ENCODE data around the gene FCMR.
"Not testable (repeated sequence)": the region's sequence is repeated elsewhere in the genome, so short reads cannot be mapped to it uniquely, and the experiment has no call there.

FCMR gene

DNA sequence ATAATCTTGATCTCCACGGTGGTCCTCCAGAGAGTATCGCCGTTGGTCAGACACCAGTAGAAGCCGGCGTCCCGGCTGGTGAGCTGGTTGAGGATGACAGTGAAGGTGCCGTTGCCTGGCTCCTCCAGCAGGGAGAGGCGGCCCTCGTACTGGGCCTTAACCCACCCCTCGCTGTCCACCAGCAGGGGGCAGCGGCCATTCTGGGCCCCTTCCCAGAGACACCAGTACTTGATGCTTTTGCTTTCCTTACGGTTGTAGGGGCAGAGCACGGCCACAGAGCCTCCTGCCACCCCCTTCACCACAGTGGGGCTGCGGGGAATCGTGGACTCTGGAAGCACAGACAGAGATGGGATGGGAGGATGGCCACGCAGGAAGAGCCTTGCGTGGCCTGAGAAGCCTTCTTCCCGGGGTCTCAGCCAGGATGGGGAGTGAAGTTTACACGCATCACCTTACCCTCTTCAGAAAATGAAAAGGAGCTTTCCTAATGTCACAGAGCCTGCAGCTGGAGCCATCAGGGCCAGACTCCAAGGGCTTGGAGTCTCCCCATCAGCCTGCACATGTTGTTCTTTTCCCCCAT lies 13.8 kb upstream of the FCMR start:
- no peaks in the 10 kb centered on the region for H3K9me3 ChIP-seq (ENCODE audit: control insufficient read depth, low read length)
- WGBS, 2 experiments (ENCODE audit: insufficient coverage in 2 of 2): 61% methylated on average over 11 of the region's 19 CpGs
- H3K36me3 ChIP-seq (ENCODE audit: control insufficient read depth, insufficient read depth, low read length): no peaks in the 10 kb centered on the region
- H3K27ac ChIP-seq (ENCODE audit: low read depth, low read length, severe bottlenecking): no peak overlapping the region
- H3K4me3 ChIP-seq (ENCODE audit: extremely low read depth, insufficient read depth, low read length, poor library complexity, severe bottlenecking): no peak overlapping the region
- no peaks in the 10 kb centered on the region for H3K4me1 ChIP-seq (ENCODE audit: control insufficient read depth, insufficient read depth, low read length, poor library complexity, severe bottlenecking)

- WGBS, 2 experiments (ENCODE audit: insufficient coverage in 2 of 2): 45 to 63% methylated on average over 4 to 5 of the region's 8 CpGs
- no peaks in the 10 kb centered on the region for H3K9me3 ChIP-seq (ENCODE audit: control insufficient read depth, low read length)
- no peak overlapping the region for H3K4me3 ChIP-seq (ENCODE audit: extremely low read depth, insufficient read depth, low read length, poor library complexity, severe bottlenecking)
- H3K27ac ChIP-seq (ENCODE audit: low read depth, low read length, severe bottlenecking): no peak overlapping the region
- H3K36me3 ChIP-seq (ENCODE audit: control insufficient read depth, insufficient read depth, low read length): no peaks in the 10 kb centered on the region
- no peaks in the 10 kb centered on the region for H3K4me1 ChIP-seq (ENCODE audit: control insufficient read depth, insufficient read depth, low read length, poor library complexity, severe bottlenecking)
Observed at GRCh38 chr1:206933333-206933945, 11.7 kb upstream of the FCMR start.

DNA sequence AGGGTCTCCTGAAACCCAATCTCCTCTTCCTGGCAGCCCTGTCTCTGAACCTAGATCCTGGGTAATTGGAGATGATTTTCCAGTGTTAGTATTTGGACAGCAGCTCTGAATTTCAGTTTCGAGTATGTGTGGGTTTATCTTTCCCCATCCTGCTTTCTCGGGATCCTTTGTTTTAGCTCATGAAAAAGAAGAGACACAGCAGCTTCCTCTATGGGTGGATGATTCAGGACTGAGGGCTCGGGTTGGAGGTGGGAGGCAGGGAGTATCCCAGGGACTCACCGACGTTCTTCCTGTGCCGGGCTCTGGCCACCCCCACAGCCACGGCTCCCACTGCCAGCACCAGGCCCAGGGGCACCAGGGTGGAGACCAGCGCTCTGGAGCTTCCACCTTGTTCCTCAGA lies 10.4 kb upstream of the FCMR start:
- Histone ChIP-seq H3K27ac (ENCODE audit: low read depth, low read length, severe bottlenecking) (no peak overlapping the region), H3K4me3 (ENCODE audit: extremely low read depth, insufficient read depth, low read length, poor library complexity, severe bottlenecking) (no peak overlapping the region), H3K9me3 (ENCODE audit: control insufficient read depth, low read length) (no peaks in the 10 kb centered on the region), H3K4me1 (ENCODE audit: control insufficient read depth, insufficient read depth, low read length, poor library complexity, severe bottlenecking) (peaks cover 3% of the 10 kb centered on the region), H3K36me3 (ENCODE audit: control insufficient read depth, insufficient read depth, low read length) (no peaks in the 10 kb centered on the region)
- 84 to 90% methylated on average over 5 to 7 of the region's 8 CpGs for WGBS, 2 experiments (ENCODE audit: insufficient coverage in 2 of 2)

GRCh38 chr1:206931709-206932108 lies 10.0 kb upstream of the FCMR start:
- 82 to 83% methylated on average over 5 to 6 of the region's 6 CpGs for WGBS, 2 experiments (ENCODE audit: insufficient coverage in 2 of 2)
- H3K9me3 ChIP-seq (ENCODE audit: control insufficient read depth, low read length): no peaks in the 10 kb centered on the region
- H3K4me3 ChIP-seq (ENCODE audit: extremely low read depth, insufficient read depth, low read length, poor library complexity, severe bottlenecking): no peak overlapping the region
- peaks cover 3% of the 10 kb centered on the region for H3K4me1 ChIP-seq (ENCODE audit: control insufficient read depth, insufficient read depth, low read length, poor library complexity, severe bottlenecking)
- H3K36me3 ChIP-seq (ENCODE audit: control insufficient read depth, insufficient read depth, low read length): no peaks in the 10 kb centered on the region
- no peak overlapping the region for H3K27ac ChIP-seq (ENCODE audit: low read depth, low read length, severe bottlenecking)

DNA sequence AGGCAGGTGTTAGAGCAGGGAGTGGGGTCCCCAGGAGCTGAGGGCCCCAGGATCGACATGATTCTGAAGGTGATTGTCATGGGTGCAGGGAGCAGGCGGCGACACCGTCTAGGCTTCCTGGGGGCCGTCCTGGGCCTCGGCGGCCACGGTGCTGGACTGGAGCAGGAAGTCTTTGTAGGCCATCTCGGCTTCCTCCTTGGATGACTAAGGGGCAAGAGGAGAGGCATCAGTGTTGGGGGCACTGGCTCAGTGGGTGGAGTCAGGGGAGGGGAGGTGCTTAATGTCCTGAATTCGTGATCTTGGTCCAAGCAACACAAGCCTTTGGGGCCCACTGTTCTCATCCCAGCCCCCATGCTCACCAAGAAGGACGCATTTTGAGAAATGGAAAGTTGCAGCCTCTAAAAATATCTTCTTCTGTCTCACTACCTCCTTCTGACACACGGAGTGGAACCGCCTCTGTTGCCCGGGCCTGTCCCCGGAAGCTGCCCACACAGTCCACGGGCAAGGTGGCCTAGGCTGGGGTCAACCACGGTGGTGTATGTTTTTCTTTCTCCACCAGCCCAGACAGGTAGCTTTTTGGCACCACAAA lies 8.6 kb upstream of the FCMR start:
- no peak overlapping the region for H3K4me3 ChIP-seq (ENCODE audit: extremely low read depth, insufficient read depth, low read length, poor library complexity, severe bottlenecking)
- no peaks in the 10 kb centered on the region for H3K36me3 ChIP-seq (ENCODE audit: control insufficient read depth, insufficient read depth, low read length)
- no peaks in the 10 kb centered on the region for H3K9me3 ChIP-seq (ENCODE audit: control insufficient read depth, low read length)
- 91 to 98% methylated on average over 12 to 16 of the region's 17 CpGs for WGBS, 2 experiments (ENCODE audit: insufficient coverage in 2 of 2)
- H3K27ac ChIP-seq (ENCODE audit: low read depth, low read length, severe bottlenecking): no peak overlapping the region
- peaks cover 3% of the 10 kb centered on the region for H3K4me1 ChIP-seq (ENCODE audit: control insufficient read depth, insufficient read depth, low read length, poor library complexity, severe bottlenecking)

DNA sequence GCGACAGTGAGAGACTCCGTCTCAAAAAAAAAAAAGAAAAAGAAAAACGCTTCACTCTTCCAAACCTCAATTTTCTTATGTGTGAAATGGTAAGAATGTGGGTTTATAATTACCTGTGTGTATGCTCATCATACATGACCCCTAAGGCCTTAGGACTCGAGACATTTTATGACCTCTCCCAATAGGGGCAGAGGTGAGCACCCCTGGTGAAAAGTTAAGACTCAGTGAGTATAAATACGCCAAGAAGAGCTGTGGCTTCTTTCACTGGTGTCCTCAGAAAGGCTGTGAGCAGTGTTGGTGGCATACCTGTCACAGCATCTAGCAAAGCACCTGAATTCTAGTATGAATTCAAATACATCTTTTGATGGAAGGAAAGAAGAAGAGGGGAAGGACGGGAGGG lies 7.8 kb upstream of the FCMR start:
- Histone ChIP-seq H3K36me3 (ENCODE audit: control insufficient read depth, insufficient read depth, low read length) (no peaks in the 10 kb centered on the region), H3K27ac (ENCODE audit: low read depth, low read length, severe bottlenecking) (no peak overlapping the region), H3K4me3 (ENCODE audit: extremely low read depth, insufficient read depth, low read length, poor library complexity, severe bottlenecking) (no peak overlapping the region), H3K9me3 (ENCODE audit: control insufficient read depth, low read length) (no peaks in the 10 kb centered on the region), H3K4me1 (ENCODE audit: control insufficient read depth, insufficient read depth, low read length, poor library complexity, severe bottlenecking) (peaks cover 3% of the 10 kb centered on the region)
- WGBS, 2 experiments (ENCODE audit: insufficient coverage in 2 of 2): 62 to 93% methylated on average over 2 of the region's 6 CpGs

DNA sequence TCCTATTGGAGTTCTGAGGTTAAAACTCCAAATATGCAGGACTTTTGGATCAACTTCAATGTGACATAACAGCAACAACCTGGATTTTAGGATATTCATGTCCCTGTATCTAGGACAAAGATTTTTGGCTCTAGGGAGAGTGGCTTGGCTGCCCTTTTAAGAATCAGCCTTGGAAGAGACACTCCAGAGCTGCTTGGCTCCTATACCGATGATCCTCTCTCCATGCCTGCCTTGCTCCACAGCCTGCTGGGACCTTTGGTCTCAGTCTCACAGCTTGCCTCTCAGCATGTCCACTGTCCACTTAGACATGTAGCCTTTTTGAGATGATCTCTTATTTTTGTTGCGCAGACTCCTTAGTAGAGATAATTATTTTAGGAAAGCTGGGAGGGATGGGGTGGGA lies 4.5 kb upstream of the FCMR start:
- H3K27ac ChIP-seq (ENCODE audit: low read depth, low read length, severe bottlenecking): no peak overlapping the region
- H3K9me3 ChIP-seq (ENCODE audit: control insufficient read depth, low read length): no peaks in the 10 kb centered on the region
- no peak overlapping the region for H3K4me3 ChIP-seq (ENCODE audit: extremely low read depth, insufficient read depth, low read length, poor library complexity, severe bottlenecking)
- no peaks in the 10 kb centered on the region for H3K36me3 ChIP-seq (ENCODE audit: control insufficient read depth, insufficient read depth, low read length)
- H3K4me1 ChIP-seq (ENCODE audit: control insufficient read depth, insufficient read depth, low read length, poor library complexity, severe bottlenecking): peaks cover 3% of the 10 kb centered on the region
- 90 to 100% methylated on average over 1 to 2 of the region's 2 CpGs for WGBS, 2 experiments (ENCODE audit: insufficient coverage in 2 of 2)

- no peaks in the 10 kb centered on the region for H3K36me3 ChIP-seq (ENCODE audit: control insufficient read depth, insufficient read depth, low read length)
- H3K9me3 ChIP-seq (ENCODE audit: control insufficient read depth, low read length): no peaks in the 10 kb centered on the region
- H3K27ac ChIP-seq (ENCODE audit: low read depth, low read length, severe bottlenecking): no peak overlapping the region
- peaks cover 3% of the 10 kb centered on the region for H3K4me1 ChIP-seq (ENCODE audit: control insufficient read depth, insufficient read depth, low read length, poor library complexity, severe bottlenecking)
- H3K4me3 ChIP-seq (ENCODE audit: extremely low read depth, insufficient read depth, low read length, poor library complexity, severe bottlenecking): no peak overlapping the region
- WGBS, 2 experiments (ENCODE audit: insufficient coverage in 2 of 2): 81 to 89% methylated on average over 10 of the region's 11 CpGs
Observed at GRCh38 chr1:206925106-206925736, 3.5 kb upstream of the FCMR start.

GRCh38 chr1:206924592-206925105 lies 2.9 kb upstream of the FCMR start:
- 92% methylated on average over 4 to 6 of the region's 8 CpGs for WGBS, 2 experiments (ENCODE audit: insufficient coverage in 2 of 2)
- Histone ChIP-seq H3K4me3 (ENCODE audit: extremely low read depth, insufficient read depth, low read length, poor library complexity, severe bottlenecking) (no peak overlapping the region), H3K27ac (ENCODE audit: low read depth, low read length, severe bottlenecking) (no peak overlapping the region)

DNA sequence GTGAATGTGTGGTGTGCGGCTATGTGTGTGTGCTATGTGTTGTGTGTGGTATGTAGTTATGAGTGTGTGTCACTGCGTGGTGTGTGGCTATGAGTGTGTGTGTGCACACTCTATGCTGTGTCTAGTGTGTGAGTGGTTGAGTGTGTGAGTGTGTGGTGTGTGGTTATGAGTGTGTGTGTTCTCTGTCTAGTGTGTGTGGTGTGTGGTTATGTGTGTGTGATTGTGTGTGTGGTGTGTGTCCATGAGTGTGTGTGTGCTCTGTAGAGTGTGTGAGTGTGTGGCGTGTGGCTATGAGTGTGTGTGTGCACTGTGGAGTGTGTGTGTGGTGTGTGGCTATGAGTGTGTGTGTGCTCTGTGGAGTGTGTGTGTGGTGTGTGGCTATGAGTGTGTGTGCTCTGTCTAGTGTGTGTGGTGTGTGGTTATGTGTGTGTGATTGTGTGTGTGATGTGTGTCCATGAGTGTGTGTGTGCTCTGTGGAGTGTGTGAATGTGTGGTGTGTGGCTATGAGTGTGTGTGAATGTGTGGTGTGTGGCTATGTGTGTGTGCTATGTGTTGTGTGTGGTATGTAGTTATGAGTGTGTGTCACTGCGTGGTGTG lies 2.3 kb upstream of the FCMR start:
- H3K9me3 ChIP-seq (ENCODE audit: control insufficient read depth, low read length); H3K36me3 ChIP-seq (ENCODE audit: control insufficient read depth, insufficient read depth, low read length); H3K27ac ChIP-seq (ENCODE audit: low read depth, low read length, severe bottlenecking); H3K4me3 ChIP-seq (ENCODE audit: extremely low read depth, insufficient read depth, low read length, poor library complexity, severe bottlenecking); H3K4me1 ChIP-seq (ENCODE audit: control insufficient read depth, insufficient read depth, low read length, poor library complexity, severe bottlenecking): not testable (repeated sequence)
- 82 to 91% methylated on average over 3 of the region's 4 CpGs for WGBS, 2 experiments (ENCODE audit: insufficient coverage in 2 of 2)

More at GRCh38 chr1:206924592-206925105, 2.9 kb upstream of the FCMR start:
- Histone ChIP-seq H3K4me1 (ENCODE audit: control insufficient read depth, insufficient read depth, low read length, poor library complexity, severe bottlenecking) (peaks cover 3% of the 10 kb centered on the region), H3K9me3 (ENCODE audit: control insufficient read depth, low read length) (no peaks in the 10 kb centered on the region), H3K36me3 (ENCODE audit: control insufficient read depth, insufficient read depth, low read length) (no peaks in the 10 kb centered on the region)
